Stimulated activated CD8-positive, alpha-beta memory T cell treated with anti-CD3 and anti-CD28 coated beads, Interleukin-7, amount 100 ng/mL, for 24 hours (primary cell): ENCODE data around the gene DNAH12.
"Not testable (repeated sequence)": the region's sequence is repeated elsewhere in the genome, so short reads cannot be mapped to it uniquely, and the experiment has no call there.

Experiments
- DNase-seq: peaks from one replicate; pipeline ENCODE4 v3.0.0-alpha.2; 2020; ENCODE audit warnings: low read depth

Gene DNAH12

DNA sequence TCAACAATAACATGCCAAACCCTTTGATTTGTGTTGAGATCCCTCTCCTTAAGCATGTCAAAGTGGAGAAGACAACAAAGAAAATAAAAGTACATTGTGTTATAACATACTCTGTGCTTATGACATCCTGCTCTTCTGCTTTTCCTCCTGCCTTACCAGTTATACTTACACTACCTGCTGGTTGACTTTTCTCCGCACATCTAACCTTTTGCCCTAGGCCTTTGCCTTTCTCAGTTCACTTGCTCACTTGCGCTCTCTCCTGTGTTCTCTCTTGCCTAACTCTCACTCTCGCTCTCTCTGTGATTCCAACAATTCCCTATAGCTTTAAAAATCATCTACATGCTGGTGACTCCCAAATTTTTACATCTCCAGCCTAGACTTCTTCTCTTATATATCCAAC lies 5.7 kb downstream of the DNAH12 start:
- DNase-seq, result no peak

DNA sequence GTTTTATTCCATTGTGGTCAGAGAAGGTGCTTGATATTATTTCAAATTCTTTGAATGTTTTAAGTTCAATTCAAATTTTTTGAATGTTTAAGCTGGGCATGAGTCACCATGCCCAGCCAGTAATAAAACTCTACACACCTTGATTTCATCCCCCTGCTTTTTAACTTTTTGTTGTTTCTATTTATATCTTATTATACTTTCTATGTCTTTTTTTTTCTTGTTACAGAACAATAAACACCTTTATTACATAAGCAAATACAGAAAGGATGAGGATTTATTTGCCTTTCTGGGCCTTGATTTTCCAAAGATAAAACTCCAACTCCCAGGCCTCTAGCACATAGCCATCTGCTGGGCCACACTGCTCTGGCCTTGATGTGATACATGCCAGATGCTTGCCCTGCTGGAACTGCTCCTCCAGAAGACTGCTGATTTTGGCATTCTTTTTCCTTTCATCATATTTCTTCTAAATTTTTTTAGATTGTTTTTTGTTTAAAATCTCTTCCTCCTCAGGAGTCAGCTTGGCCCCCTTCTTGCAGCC lies 14.0 kb downstream of the DNAH12 start:
- DNase-seq, result no peak

DNA sequence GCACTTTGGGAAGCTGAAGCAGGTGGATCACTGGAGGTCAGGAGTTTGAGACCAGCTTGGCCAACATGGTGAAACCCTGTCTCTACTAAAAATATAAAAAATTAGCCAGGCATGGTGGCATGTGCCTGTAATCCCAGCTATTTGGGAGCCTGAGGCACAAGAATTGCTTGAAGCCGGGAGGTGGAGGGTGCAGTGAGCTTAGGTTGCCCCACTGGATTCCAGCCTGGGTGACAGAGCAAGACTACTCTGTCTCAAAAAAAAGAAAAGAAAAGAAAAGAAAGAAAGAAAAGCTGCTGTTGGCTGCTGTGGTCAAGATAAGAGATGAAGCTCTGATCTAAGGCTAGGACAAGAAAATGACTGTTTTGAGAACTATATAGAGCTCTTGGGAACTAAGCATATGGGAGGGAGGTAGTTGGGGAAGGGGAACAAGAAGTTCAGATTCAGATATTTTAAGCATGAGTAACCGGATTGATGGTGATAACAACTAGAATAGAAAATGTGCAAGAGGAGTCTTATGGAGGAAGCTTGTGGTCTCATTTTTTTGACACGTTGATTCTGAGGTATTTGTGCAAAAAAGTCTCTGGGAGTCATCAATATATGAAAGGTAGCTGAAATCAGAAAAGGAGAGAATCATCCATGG lies 25.7 kb downstream of the DNAH12 start:
- no peak for DNase-seq

DNA sequence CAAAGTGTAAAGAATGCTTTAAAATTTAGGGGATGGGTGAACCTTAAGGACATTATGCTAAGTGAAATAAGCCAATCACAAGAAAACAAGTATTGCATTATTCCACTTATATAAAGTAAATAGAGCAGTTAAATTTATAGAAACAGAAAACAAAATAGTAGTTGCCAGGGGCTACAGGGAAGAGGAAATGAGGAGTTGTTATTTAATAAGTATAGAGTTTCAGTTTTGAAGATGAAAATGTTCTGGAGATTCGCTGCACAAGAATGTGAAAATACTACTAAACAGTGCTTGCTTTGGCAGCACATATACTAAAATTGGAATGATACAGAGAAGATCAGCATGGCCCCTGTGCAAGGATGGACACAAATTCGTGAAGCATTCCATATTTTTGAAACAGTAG lies 32.0 kb downstream of the DNAH12 start:
- no peak for DNase-seq

DNA sequence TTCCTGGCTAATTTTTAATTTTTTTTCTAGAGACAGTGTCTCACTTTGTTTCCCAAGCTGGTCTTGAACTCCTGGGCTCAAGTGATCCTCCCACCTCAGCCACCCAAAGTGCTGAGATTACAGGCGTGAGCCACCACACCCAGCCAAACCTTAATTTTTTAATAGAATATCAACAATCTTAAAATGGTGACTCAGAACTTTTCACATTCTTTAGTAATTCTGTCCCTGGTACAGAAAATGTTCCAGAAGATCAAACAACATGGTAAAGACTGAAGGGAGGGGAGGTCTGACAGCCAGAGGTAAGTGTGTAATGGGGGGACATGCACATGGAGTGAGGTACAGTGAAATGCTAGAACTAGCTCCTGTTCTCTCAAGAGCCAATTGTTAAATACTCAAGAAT lies 38.2 kb downstream of the DNAH12 start:
- no peak for DNase-seq

DNA sequence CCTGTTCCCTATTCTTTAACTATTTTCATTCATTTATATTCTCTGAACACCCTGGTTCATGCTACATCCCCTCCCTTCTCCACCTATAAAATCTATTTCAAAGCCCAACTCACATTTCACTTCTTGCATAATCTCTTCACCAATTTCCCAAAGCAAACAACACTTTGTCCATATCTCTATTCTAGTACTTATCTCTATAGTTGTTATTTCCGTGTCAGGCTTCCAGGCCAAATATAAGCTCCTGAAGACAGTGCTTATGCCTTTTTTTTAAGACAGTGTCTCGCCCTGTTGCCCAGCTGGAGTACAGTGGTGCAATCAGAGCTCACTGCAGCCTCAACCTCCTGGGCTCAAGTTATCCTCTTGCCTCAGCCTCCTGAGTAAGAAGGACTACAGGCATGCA lies 43.6 kb downstream of the DNAH12 start:
- DNase-seq, result no peak

DNA sequence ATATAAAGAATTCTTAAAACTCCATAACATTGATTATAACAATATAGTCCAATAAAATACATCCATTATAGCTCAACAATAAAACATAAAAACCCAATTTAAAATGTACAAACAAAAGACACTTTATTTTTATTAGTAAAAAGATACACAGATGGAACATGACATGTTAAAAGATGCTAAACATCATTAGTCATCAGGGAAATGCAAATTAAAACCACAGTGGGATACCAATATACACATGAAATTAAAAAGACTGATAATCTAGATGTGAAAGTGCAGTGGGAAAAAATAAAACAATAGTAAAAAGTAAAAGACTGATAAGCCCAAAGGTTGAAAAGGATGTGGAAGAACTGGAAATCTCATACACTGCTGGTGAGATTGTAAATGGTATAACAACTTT lies 46.2 kb downstream of the DNAH12 start:
- no peak for DNase-seq

DNA sequence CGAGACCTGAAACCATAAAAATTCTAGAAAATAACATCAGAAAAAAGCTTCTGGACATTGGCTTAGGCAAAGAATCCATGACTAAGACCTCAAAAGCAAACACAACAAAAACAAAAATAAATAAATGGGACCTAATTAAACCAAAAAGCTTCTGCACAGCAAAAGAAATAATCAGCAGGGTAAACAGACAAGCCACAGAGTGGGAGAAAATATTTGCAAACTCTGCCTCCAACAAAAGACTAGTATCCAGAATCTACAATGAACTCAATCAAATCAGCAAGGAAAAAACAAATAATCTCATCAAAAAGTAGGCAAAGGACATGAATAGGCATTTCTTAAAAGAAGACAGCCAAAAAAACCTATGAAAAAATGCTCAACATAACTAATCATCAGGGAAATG lies 59.6 kb downstream of the DNAH12 start:
- no peak for DNase-seq

DNA sequence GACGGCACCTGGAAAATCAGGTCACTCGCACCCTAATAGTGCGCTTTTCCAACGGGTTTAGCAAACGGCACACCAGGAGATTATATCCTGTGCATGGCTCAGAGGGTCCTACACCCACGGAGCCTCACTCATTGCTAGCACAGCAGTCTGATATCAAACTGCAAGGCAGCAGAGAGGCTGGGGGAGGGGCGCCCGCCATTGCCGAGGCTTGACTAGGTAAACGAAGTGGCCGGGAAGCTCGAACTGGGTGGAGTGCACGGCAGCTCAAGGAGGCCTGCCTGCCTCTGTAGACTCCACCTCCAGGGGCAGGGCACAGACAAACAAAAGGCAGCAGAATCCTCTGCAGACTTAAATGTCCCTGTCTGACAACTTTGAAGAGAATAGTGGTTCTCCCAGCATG lies 67.0 kb downstream of the DNAH12 start:
- not testable (repeated sequence) for DNase-seq

DNA sequence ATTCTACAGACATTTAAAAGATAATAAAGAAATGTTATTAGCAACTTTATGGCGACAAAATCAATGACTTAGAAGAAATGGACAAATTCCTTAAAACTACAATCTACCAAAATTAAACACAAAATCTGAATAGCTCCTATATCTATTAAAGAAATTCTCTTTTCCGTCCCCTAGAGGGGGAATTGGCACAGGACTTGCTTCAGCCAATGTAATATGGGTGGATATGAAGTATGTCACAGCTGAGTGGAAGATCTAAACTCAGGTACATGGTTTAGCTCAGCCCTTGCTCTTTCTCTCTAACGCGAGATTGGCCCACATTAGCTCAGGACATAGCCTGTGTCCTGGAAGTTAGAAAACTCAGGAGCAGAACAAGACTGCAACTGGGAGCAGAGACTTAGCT lies 79.3 kb downstream of the DNAH12 start:
- no peak for DNase-seq

DNA sequence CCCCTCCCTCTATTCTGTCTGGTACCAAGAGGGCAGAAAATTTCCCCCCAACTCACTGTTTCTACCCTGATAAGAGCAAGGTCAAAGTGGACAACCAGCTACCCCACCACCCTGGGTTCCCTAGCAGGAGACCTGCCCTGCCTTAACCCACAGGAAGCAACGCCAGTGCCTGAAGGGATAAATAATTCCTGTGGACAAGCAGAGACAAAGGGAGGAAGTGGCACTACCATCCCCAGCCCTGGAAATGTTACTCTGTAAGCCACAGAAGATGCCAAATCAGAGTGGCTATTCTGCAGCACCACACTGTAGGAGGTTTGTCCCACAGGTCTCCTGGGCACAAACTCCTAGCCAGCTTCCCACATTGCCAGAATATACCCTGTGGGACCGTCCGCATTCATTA lies 80.1 kb downstream of the DNAH12 start:
- no peak for DNase-seq

DNA sequence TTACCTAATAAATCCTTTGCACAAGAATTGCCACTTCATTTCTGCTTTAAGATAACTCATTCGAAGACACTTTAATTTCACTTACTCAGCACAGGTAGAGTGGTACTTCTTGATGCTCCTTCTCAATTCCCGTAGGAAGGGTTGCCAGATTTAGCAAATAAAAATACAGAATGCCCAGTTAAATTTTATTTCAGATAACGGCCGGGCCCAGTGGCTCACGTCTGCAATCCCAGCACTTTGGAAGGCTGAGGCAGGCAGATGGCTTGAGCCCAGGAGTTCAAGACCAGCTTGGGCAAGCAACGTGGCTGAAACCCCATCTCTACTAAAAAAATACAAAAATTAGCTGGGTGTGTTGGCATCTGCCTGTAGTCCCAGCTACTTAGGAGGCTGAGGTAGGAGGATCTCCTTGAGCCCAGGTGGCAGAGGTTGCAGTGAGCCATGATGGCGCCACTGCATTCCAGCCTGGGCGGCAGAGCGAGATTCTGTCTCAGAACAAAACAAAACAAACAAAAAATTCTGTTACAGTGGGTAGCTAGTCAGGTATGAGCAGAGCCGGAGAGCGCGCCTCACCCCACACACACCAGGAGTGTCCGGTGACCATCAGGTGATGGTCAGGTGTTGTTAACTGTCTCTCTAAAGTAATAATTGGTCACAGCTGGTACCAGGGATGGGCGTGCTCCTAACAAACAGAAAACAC lies 92.8 kb downstream of the DNAH12 start:
- no peak for DNase-seq

DNA sequence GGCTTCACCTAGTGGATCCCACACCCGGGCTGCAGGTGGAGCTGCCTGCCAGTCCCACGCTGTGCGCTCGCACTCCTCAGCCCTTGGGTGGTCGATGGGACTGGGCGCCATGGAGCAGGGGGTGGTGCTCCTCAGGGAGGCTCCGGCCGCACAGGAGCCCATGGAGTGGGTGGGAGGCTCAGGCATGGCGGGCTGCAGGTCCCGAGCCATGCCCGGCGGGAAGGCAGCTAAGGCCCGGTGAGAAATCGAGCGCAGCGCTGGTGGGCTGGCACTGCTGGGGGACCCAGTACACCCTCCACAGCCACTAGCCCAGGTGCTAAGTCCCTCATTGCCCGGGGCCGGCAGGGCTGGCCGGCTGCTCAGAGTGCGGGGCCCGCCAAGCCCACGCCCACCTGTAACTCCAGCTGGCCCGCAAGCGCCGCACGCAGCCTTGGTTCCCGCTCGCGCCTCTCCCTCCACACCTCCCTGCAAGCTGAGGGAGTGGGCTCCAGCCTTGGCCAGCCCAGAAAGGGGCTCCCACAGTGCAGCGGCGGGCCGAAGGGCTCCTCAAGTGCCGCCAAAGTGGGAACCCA lies 94.8 kb downstream of the DNAH12 start:
- DNase-seq, result not testable (repeated sequence)

DNA sequence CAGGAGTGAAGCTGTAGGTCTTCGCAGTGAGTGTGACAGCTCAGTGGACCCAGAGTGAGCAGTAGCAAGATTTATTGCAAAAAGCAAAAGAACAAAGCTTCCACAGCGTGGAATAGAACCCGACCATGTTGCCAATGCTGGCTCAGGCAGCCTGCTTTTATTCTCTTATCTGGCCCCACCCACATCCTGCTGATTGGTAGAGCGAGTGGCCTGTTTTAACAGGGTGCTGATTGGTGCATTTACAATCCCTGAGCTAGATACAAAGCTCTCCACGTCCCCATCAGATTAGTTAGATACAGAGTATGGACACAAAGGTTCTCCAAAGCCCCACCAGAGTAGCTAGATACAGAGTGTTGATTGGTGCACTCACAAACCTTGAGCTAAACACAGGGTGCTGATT lies 95.7 kb downstream of the DNAH12 start:
- DNase-seq, result not testable (repeated sequence)

DNA sequence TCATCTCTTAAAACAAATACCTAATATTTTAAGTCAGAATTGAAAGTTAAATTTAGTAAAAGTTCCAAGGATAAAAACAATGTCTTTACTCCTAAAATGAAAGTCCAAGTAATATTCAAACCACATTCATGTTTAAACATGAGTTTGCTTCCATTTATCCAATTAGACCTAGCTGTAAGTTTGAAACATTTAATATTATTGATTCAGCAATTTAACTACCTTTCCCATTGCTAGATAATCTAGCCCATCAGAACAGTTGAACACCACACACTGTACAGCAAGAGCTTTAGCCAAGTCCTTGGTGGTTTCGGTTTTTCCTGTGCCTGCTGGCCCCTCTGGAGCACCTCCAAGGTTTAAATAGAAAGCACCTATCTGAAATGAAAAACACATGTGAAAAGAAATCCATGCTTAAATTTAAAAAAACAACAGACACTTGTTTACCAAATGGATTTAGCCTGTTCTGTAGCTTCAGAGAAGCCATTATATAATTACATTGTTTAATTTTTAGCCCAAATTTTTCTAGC lies 97.8 kb downstream of the DNAH12 start:
- no peak for DNase-seq

DNA sequence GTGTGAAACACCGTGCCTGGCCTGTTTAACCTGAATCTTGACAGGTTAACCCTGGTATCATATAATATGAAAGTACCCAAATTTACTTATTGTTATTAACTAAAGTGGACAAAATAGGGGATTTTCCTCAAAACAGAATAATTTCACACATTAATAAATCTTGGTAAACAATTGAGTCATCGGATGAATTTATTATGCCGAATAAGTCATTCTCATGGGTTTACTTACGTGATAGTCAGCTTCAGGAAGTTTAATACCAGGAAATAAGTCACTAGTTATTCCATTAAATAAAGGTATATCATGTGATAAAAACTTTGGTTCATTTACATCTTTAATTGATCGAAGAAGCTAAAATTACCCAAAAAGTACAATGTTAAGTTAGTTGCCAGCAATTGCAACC lies 99.7 kb downstream of the DNAH12 start:
- no peak for DNase-seq

DNA sequence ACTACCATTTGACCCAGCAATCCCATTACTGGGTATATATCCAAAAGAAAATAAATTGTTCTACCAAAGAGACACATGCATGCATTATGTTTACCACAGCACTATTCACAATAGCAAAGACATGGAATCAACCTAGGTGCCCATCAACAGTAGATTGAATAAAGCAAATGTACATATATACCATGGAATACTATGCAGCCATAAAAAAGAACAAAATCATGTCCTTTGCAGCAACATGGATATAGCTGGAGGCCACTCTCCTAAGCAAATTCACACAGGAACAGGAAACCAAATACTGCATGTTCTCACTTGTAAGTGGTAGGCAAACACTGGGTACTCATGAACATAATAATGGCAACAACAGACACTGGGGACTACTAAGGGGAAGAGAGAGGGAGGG lies 104.0 kb downstream of the DNAH12 start:
- not testable (repeated sequence) for DNase-seq

DNA sequence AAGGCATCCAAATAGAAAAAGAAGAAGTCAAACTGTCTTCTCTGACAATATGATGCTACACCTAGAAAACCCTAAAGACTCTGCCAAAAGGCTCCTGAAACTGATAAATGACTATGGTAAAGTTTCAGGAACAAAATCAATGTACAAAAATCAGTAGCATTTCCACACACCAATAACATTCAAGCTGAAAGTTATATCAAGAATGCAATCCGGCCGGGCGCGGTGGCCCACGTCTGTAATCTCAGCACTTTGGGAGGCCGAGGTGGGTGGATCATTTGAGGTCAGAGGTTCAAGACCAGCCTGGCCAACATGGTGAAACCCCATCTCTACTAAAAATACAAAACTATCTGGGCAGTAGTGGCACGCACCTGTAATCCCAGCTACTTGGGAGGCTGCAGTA lies 105.7 kb downstream of the DNAH12 start:
- not testable (repeated sequence) for DNase-seq

DNA sequence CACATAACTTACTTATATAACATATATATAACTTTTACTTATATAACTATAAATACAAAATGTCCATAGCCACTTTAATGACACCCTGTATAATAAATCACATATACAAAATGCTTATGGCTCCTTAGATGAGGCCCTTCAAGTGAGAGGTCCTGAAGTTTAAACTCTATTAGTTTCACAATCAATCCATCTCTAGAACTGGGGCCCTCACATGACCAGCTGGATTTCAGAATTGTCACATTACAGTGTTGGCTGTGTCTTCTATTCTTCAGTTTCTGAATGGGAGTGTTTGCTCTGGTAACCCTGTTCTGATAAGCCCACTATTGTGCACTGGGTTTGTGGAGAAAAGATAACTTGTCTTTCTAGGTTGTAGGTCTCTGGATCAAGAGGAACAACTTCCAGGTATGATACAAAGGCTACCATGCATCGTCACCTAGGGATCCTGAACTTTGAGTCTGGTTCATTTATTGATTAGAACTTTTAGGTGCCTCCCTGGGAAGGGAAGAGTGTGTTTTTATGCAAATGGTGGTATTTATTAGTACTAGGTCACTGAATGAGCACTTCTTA lies 107.9 kb downstream of the DNAH12 start:
- DNase-seq, result no peak

DNA sequence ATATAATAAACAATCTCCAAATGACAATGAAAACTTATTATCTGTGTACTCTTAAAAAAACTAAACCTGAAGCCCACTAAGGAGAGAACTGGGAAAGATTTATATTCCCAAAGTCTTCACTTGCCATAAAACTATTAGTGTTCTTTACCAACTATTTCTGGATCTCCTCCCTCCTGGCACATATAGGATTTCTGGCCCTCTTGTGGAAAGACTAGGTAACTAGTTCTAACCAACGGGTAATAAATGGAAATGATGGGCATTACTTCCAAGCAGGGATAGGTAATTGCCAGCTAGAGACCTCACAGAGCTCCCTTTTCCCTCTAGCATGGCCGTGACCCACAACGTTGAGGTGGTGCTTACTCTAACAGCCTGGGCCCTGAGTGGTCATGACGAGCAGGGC lies 110.1 kb downstream of the DNAH12 start:
- DNase-seq, result no peak

DNA sequence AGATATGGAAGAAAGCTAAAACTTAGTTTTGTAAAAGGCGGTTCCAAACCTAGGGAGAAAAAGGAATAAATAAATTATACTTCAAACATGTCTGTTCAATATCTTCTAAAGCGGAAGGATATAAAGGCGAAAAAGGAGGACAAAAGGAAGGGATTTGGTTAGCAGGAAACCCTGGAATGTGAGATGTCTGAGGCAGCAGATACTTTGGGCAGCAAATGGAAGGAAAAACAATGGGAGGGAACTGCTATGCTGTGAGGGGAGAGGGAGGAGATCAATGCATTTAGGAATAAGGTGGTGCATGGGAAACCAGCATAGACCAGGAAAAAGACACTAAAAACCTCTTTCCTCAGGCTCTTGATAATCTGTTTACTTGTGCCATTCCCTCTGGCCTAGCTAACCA lies 120.8 kb downstream of the DNAH12 start:
- DNase-seq, result no peak

DNA sequence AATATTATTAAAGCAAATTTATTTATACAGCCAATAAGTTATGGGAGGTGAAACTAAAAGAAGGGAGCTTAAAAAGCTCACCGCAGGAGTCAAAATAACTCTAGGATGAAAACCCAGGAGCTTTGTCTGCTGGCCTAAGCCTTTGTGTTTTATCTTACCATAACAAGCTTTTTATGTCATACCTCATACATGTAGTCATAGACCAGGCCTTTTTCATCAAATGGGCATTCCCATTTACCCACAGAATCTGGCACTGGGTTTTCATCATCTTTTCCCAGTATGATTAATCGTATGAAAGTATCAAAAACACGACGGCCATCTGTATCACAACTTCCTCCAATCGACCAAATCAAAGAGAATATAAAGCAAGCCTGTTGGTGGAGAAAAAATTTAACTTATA lies 122.8 kb downstream of the DNAH12 start:
- no peak for DNase-seq

DNA sequence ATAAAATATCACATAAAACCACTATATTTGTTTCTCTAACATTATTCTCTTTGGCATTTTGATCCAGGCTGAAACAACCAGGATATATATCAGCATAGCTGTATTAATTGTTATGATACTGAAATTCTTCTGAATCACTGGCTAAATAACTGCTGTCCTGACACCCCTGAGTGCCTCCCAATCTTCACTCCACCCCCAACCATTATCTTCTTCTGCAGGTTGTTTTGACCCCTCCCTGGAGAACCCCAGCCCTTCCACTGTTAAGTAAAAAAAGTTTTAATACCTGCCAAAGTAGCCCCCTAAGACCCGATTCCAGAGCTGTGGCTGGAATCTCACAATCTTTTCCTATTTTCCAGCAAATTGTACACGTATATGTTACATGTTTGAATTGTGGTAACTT lies 124.1 kb downstream of the DNAH12 start:
- DNase-seq, result no peak
